ENCODE measurements around the gene PHACTR3.

The PHACTR3 gene

DNA sequence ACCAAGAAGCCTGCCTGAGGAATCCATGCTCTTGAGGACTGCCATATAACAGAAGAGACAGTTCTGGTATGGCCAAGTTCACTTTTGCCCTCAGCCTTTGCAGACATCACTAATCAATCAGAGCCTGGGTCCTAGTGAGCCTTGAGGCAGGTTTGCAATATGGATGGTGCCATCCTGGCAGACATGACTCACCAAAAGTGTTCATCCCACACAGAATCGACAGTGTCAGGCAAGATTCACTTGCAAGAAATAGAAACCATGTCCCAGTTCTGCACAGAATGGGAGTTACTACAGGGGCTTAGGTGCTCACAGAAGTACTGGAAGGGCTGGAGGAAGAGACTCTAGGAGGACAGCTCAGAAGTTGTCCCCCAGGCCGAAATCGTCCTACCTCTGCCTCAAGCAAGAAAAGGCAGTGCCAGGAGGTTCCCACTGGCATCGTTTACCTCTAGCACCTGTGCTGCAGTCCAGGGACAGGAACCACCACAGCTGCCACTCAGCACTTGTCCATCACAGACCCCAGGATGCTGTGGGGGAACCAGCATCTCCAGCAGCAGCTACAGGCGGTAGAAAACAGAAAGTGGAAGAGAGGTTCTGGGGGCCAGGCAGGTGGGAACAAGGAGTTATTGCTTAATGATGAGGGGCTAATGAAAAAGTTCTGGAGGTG, 42.6 kb upstream of the PHACTR3 start:
- DNase-seq (ENCODE audit: low read depth): no peak
- H3K4me3 ChIP-seq (ENCODE audit: low read depth, low read length): no peak overlapping the region
- TF ChIP-seq, protein P1, sequence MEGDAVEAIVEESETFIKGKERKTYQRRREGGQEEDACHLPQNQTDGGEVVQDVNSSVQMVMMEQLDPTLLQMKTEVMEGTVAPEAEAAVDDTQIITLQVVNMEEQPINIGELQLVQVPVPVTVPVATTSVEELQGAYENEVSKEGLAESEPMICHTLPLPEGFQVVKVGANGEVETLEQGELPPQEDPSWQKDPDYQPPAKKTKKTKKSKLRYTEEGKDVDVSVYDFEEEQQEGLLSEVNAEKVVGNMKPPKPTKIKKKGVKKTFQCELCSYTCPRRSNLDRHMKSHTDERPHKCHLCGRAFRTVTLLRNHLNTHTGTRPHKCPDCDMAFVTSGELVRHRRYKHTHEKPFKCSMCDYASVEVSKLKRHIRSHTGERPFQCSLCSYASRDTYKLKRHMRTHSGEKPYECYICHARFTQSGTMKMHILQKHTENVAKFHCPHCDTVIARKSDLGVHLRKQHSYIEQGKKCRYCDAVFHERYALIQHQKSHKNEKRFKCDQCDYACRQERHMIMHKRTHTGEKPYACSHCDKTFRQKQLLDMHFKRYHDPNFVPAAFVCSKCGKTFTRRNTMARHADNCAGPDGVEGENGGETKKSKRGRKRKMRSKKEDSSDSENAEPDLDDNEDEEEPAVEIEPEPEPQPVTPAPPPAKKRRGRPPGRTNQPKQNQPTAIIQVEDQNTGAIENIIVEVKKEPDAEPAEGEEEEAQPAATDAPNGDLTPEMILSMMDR (IDR thresholded peaks at IDR 0.05; ENCODE audit: low read depth, low read length, missing control alignments): no peak

DNA sequence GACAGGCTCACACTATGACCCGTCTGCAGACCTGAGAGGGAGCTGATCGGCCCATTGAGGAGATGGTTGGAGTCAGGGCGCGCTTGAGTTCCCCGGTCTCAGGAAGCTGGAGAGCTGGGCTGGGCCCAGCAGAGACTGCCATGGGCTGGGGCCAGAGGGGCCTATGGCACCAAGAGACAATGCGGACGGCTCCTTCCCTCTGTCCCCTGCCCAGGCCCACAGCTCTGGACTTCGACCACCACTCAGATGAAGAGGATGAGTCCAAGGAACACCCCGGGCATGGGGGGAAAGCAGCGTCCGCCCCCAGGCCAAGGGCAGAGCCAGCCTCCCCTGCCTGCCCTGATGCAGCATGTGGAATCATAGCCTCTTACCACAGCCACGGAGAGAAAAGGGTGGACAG, 40.2 kb upstream of the PHACTR3 start:
- H3K4me3 ChIP-seq (ENCODE audit: low read depth, low read length): no peak overlapping the region
- DNase-seq (ENCODE audit: low read depth): no peak
- TF ChIP-seq, protein P1 (IDR thresholded peaks at IDR 0.05; ENCODE audit: low read depth, low read length, missing control alignments): no peak

DNA sequence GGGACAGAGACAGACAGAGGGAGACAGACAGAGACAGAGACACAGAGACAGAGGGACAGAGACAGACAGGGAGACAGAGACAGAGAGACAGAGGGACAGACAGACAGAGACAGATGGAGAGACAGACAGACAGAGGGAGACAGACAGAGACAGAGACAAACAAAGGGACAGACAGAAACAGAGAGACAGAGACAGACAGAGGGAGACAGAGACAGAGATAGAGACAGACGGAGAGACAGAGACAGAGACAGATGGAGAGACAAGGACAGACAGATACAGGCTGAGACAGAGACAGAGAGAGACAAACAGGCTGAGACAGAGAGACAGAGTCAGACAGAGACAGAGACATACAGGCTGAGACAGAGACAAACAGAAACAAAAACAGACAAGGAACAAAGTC, 39.4 kb upstream of the PHACTR3 start:
- TF ChIP-seq, protein P1 (IDR thresholded peaks at IDR 0.05; ENCODE audit: low read depth, low read length, missing control alignments): no peak
- DNase-seq (ENCODE audit: low read depth): no peak
- H3K4me3 ChIP-seq (ENCODE audit: low read depth, low read length): no peak overlapping the region

DNA sequence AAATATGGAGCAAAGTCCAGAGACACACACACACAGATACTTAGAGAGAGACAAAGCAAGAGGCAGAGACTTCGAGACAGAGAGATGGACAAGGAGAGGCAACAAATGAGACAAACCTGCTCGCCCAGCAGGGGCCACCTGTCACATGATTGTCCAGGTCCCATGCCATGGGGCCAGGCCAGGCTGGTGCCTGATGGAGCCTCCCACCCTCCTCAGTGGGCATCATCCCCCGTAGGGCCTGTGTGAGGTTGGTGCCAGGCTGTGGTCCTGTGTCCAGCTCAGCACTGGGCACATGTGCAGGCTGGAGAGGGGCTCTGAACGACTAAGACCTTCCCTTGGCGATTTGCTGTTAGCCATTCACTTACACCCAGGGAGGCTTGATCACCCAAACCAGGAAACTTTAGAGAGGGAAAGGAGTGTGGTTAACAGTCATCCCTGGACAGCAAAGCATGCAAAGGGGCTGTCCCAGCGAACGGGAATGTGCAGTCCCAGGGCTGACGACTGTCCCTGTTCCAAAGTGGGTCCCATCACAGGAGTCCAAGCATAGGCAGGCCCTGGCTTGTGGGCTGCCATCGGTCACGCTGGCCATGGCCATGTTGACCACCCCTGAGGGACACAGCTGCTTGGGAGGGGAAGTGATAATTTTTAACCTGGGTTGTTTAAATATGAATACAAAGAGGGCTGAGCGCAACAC, 38.4 kb upstream of the PHACTR3 start:
- TF ChIP-seq, protein P1 (IDR thresholded peaks at IDR 0.05; ENCODE audit: low read depth, low read length, missing control alignments): no peak
- no peak for DNase-seq (ENCODE audit: low read depth)
- no peak overlapping the region for H3K4me3 ChIP-seq (ENCODE audit: low read depth, low read length)

DNA sequence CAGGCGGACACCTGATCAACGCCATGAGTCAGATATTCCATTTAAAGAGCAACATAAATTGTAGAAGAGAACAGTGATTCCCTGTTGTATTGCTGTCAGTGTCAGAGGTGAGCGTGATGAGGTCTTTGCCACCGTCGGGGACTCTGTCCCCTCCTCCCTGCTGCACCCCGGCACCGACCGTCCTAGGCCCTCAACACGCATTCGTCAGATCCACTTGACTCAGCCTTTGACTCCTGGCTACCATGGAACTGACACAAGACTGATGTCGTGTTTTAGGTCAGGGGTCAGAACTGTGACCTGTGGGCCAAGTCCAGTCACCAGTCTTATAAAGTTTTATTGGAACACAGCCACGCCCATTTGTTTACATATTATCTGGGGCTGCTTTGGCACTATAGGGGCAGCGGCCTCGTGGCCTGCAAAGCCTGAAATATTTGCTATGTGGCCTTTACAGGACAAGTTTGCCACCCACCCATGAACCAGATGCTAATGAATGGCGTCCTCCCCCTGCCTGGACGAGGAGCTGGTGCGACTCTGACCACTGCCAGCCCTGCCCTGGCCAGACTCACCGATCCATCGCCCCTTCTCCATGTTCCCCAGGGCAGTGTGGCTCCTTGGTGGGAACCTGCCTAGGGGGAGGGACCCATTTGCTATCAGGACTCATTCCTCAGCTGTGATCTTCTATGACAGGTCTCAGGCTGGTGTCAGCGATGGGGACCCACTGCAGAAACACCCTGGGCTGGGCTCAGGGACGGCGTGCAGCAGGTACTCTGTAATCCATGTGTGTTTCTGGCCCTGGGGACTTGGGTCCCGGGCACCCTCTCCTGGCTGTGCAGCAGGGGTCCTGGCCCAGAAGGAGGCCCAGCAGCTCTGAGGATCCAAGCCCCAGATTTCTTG, 37.5 kb upstream of the PHACTR3 start:
- H3K4me3 ChIP-seq (ENCODE audit: low read depth, low read length): no peak overlapping the region
- TF ChIP-seq, protein P1 (IDR thresholded peaks at IDR 0.05; ENCODE audit: low read depth, low read length, missing control alignments): no peak
- no peak for DNase-seq (ENCODE audit: low read depth)

DNA sequence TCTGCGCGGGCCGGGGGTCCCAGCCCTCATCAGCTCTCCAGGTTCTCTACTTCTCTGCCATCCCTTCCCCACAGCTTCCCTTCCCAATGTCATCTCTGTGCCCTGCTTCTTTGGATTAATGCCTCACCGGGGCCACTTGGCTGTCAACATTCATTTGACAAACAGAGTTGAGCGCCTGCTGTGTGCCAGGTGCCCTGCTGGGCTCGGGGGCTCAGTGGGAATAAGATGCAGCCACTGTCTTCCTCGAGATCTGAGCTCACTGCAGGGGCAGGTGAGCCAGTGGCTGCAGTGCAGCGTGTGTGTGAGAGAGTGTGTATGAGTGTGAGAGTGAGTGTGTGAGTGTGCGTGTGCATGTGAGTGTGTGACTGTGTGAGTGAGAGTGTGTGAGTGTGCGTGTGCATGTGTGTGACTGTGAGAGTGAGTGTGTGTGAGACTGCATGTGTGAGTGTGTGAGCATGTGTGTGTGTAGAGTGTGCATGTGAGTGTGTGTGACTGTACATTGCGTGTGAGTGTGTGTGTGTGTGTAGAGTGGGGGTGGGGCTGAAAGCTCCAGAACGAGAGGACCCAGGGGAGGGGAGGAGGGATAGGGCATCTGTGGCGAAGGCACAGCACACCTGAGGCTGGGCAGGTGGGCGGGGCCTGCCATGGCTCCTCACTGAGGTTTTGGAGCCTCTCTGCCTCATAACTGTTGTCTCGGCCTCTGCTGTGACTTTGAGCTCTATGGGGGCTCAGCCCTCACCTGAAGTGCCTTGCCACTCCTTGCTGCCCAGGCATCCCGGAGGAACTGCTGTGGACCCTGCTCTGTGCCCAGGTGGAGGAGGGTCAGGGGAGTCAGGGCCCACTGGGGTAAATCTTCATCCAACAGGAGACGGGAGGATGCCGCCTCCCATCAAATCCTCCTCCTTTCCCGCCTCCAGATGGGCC, 36.5 kb upstream of the PHACTR3 start:
- DNase-seq (ENCODE audit: low read depth): no peak
- H3K4me3 ChIP-seq (ENCODE audit: low read depth, low read length): no peak overlapping the region
- TF ChIP-seq, protein P1 (IDR thresholded peaks at IDR 0.05; ENCODE audit: low read depth, low read length, missing control alignments): no peak

All from GM12864 (cell line).